Psoas muscle (tissue), 8 donors: ENCODE data around the gene FKBP8. TPM values are rescaled to one million over a fixed set of nuclear protein-coding genes. Genes with fewer than 3 reads are reported as not detected.

Source experiments
- ATAC-seq, 4 donors: fragments of 200-7000 bp; cut with Tn5 transposase; one replicate each; pipeline ENCODE4 v1.9.1; 2020; ENCODE audit warnings: moderate library complexity in 3 of 4, mild to moderate bottlenecking in 2 of 4
- DNase-seq, 2 donors: peaks; one replicate each; pipeline ENCODE4 v3.0.0-alpha.2; 2020
- H3K27ac ChIP-seq: fragments of 200-600 bp; one replicate; pipeline ENCODE4 v1.8.0; 2022
- H3K27me3 ChIP-seq, 3 donors: fragments of 200-600 bp in 1 of 3; one replicate each; pipeline versions ENCODE4 v1.6.1 to v1.8.0; 2013 to 2022; ENCODE audit warnings: low read length in 2 of 3, mild to moderate bottlenecking in 2 of 3, moderate library complexity in 1 of 3; ENCODE audit not compliant: insufficient read depth in 3 of 3
- H3K36me3 ChIP-seq, 2 donors: fragments of 200-600 bp in 1 of 2; one replicate each; pipeline versions ENCODE4 v1.6.1 to v1.8.0; 2013 to 2022; ENCODE audit warnings: low read depth in 1 of 2, mild to moderate bottlenecking in 1 of 2, moderate library complexity in 1 of 2; ENCODE audit not compliant: insufficient read depth in 1 of 2
- H3K4me1 ChIP-seq: fragments of 200-600 bp; one replicate; pipeline ENCODE4 v1.8.0; 2022
- H3K4me3 ChIP-seq: fragments of 200-600 bp; one replicate; pipeline ENCODE4 v1.8.0; 2022; ENCODE audit warnings: mild to moderate bottlenecking
- H3K9me3 ChIP-seq: fragments of 200-600 bp; one replicate; pipeline ENCODE4 v1.8.0; 2022
- WGBS, 3 donors: extraction: QIAGEN DNeasy Blood & Tissue Kit; methylation state at CpG; one replicate each; pipeline versions ENCODE4 v1.1.6 to v1.1.7; 2013; 5-methylcytosine and 5-hydroxymethylcytosine counted together
- intact Hi-C, 2 donors: fragments of 100-400 bp; cut with DNase I; formaldehyde crosslinking; loops; one replicate each; pipeline versions ENCODE4 v1.11.0 to v1.14.2; 2022
- polyA plus RNA-seq, 3 donors: library from polyadenylated mRNA; stranded (reverse); fragments of 200-250 nt; gene quantifications; one replicate each; pipeline ENCODE4 v1.2.3, GENCODE V29; 2013
- total RNA-seq, 4 donors: library from RNA; stranded (reverse); fragmentation: NEBNext Ultra II Directional in 2 of 4; extraction: Animal tissue kit (Norgen Biotek cat#: 25700) in 2 of 4; gene quantifications; one replicate each; pipeline versions ENCODE4 v1.2.1 to v1.2.4, GENCODE V29; 2021 to 2023
- TF ChIP-seq, protein P1 (sequence below): fragments of 200-600 bp; IDR thresholded peaks from one replicate; pipeline ENCODE4 v1.8.0; 2022; ENCODE audit warnings: antibody characterized with exemption
- donor health status: healthy with polysubstance abuse.
- donor health status: DM: no; HTN: no; CAD: no; lungs with moderate emphysema.
- donor health status: Bipolar disorder and iron deficiency.
- donor health status: healthy.
- donor health status: DM: yes; HTN: yes; CAD: no.
- donor health status: DM: no; HTN: no; CAD: no.
- donor health status: DM: no; HTN: no; CAD: no.
- donor health status: DM: yes; HTN: yes; CAD: no.

FKBP8 gene
- total and polyA plus RNA-seq, 7 donors, result 92.8 to 143 (median 130) TPM

DNA sequence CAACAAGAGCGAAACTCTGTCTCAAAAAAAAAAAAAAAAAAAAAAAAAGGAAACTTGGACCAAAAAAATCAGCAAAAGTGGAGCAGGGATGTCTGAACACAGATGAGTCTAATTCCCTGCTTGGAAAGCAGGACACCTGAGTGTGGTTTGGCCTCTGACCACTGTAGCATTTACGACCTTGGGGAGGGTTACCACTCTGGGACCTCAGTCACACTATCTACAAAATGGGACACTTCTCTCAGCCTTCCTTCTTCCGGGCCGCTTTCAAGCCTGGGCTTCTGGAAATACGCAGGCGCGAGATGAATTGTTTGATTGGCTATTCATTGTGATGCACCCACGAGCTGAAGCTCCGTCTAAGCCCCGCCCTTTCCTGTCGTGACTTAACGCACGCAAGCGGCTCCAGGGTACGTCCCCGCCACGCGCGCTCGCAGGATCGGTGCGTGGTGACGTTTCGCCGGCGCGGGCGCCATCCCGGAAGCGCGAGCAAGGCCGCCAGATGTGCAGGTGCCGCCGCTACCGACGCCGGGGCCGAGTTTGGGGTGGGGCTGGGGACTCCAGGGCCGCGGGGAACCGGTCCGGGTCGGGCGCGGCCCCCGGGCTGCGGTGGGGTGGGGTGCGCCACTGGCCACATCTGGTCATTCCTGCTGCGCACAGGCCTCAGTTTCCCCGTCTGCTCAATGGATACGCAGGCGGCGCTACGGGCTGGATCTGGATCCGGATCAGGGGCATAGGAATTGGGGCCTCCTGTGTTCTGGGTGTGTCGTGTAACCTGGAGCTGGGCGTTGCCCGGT lies 14.2 kb upstream of the FKBP8 start, which contains the start of gene KXD1:
KXD1 (plus strand) TSS at position 460 of the 791 bp plus-strand sequence. CDS start 4,187 bp downstream, outside the sequence.
- DNase-seq (peak; percentile 98 to 99), ATAC-seq (peak; percentile 98)
- intact Hi-C loops, result loop anchor here (5.0 kb wide), 3 partner anchors 35 to 105 kb away; partner anchors contain the start of gene ELL (in 2 of the 2)
- Histone ChIP-seq H3K36me3 (peaks cover 0 to 6% of the 10 kb centered on the region in 2 donors), H3K4me1 (peaks cover 18% of the 10 kb centered on the region), H3K9me3 (no peaks in the 10 kb centered on the region), H3K4me3 (peak within 1 kb of the TSS; percentile 88), H3K27ac (peak within 1 kb of the TSS; percentile 93), H3K27me3 (no peaks in the 10 kb centered on the region)
- TF ChIP-seq, protein P1, sequence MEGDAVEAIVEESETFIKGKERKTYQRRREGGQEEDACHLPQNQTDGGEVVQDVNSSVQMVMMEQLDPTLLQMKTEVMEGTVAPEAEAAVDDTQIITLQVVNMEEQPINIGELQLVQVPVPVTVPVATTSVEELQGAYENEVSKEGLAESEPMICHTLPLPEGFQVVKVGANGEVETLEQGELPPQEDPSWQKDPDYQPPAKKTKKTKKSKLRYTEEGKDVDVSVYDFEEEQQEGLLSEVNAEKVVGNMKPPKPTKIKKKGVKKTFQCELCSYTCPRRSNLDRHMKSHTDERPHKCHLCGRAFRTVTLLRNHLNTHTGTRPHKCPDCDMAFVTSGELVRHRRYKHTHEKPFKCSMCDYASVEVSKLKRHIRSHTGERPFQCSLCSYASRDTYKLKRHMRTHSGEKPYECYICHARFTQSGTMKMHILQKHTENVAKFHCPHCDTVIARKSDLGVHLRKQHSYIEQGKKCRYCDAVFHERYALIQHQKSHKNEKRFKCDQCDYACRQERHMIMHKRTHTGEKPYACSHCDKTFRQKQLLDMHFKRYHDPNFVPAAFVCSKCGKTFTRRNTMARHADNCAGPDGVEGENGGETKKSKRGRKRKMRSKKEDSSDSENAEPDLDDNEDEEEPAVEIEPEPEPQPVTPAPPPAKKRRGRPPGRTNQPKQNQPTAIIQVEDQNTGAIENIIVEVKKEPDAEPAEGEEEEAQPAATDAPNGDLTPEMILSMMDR, result no peak
- 1% methylated on average over 50 to 58 of the region's 58 CpGs for WGBS, 3 donors

DNA sequence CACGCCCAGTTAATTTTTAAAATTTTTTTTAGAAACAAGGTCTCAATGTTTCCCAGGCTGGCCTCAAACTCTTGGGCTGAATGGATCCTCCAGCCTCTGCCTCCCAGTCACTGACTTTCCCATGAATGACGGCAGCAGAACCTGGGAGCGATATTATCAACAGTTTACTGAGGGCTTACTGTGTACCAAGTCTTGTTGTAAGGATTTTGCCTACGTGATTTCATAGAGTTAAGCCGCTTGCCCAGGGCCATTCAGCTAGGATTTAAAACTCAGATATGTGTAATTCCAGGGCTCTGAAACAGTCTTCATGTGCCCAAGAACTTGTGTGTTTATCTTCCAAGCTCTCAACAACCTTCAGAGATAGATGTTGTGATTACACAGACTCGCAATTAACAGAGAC lies 8.3 kb upstream of the FKBP8 start:
- H3K27ac ChIP-seq, result no peak overlapping the region
- no peaks in the 10 kb centered on the region for H3K9me3 ChIP-seq
- H3K4me3 ChIP-seq, result no peak overlapping the region
- H3K27me3 ChIP-seq, result no peaks in the 10 kb centered on the region
- no peaks in the 10 kb centered on the region for H3K4me1 ChIP-seq
- intact Hi-C loops, result no loop called here
- ATAC-seq (no peak), DNase-seq (no peak)
- H3K36me3 ChIP-seq, result no peaks in the 10 kb centered on the region
- WGBS, 3 donors, result 60 to 68% (median 63%) methylated on average over 6 of the region's 6 CpGs
- TF ChIP-seq, protein P1, result no peak

DNA sequence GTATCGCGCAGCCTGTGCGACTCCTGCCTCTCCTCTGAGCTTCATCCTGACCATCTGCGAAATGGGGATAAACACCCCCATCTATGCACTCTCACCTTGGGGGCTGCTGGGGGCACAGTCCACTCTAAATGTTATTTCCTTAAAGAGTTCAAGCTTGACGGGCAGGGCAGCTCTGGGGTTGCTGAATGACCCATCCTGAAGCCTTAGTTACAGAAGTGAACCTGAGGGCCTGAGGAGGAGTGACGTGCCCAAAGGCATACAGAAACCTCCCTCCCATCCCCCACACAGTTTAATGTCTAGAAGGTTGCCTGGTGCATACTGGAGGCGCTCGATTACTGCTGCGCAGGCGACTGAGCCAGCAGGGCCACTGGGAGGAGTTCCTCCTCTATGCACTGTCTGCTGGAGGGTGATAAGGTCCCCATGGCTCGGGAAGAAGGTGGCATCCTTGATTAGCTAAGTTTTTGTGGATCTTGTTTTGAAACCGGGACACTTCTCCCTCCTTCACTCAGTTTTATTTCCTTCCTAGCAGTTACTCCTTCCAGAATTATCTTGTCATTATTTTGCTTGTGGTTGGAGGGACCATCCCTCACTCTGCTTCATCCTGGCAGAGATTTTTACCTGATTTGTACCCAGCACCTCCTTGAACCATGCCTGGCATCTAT lies 572 bp upstream of the FKBP8 start:
- whole genome bisulfite sequencing, 3 donors, result 11 to 18% (median 17%) methylated on average over 12 of the region's 12 CpGs
- intact Hi-C loops, result no loop called here

DNA sequence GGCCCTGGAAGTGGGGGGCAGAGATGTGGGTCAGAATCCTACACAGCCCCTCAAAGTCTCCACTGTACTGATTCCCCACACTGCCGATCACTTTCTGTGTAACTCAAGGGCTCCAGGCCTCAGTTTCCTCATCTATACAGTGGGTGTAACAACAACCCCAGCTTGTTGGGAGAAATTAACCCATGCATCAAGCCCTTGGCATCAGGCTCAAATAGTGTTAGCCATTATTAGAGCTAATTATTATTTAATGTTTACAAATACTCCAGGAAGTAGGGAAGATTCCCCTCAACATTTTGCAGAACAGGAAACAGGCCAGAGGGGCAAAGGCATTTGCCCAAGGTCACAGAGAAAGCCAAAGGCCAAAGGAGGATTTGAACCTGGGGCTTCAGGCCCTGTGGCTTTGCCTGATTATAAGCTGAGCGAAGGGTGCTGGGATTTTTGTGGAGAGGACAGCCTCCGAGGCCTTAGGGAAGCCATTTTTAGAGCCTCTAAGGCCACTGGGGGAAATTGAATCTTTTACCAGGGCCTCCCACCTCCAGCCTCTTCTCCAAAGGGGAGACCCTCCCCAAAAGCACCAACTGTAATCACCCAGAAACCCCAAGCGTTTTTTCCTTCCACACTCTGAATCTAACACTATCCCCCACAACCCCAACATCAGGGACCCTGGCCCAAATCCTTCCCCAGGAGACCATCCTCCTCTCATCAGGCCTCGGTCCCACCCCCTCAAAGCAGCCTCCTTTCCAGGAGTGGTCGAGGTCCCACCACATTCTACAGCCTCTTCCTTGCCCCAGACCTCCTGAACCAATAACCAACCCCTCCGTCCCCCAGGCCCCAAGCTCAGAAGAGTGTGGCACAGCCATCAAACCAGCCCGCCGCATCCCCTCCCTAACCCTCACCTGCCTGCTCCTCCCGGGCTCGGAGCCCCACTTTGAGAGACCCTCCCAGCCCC lies 1.1 kb downstream of the FKBP8 start:
- Histone ChIP-seq H3K36me3 (peaks cover 0 to 39% of the 10 kb centered on the region in 2 donors), H3K4me1 (peaks cover 5% of the 10 kb centered on the region), H3K27me3 (no peaks in the 10 kb centered on the region), H3K9me3 (no peaks in the 10 kb centered on the region), H3K27ac (peak overlapping the region; percentile 90), H3K4me3 (peak overlapping the region; percentile 75)
- WGBS, 3 donors, result 18 to 30% (median 25%) methylated on average over 10 to 11 of the region's 11 CpGs
- intact Hi-C loops, result no loop called here
- ATAC-seq, result peak in 1 of 4 donors; percentile 12
- DNase-seq, result no peak
- TF ChIP-seq, protein P1, result no peak

More for the DNA sequence above, 572 bp upstream of the FKBP8 start:
- no peaks in the 10 kb centered on the region for H3K27me3 ChIP-seq
- ATAC-seq (peak; percentile 59 to 68 (median 64)), DNase-seq (no peak)
- peaks cover 5% of the 10 kb centered on the region for H3K4me1 ChIP-seq
- H3K9me3 ChIP-seq, result no peaks in the 10 kb centered on the region
- peak overlapping the region; percentile 75 for H3K4me3 ChIP-seq
- peak overlapping the region; percentile 90 for H3K27ac ChIP-seq
- H3K36me3 ChIP-seq, result peaks cover 0 to 26% of the 10 kb centered on the region in 2 donors
- TF ChIP-seq, protein P1, result no peak
